GM21423 (cell line): Measurements from ENCODE around the gene CACNG8.
"Not testable (repeated sequence)": the region's sequence is repeated elsewhere in the genome, so short reads cannot be mapped to it uniquely, and the experiment has no call there.

Source experiments
- ATAC-seq: cut with Tn5 transposase; IDR thresholded peaks from one replicate; pipeline ENCODE4 v1.9.1; 2021; ENCODE audit warnings: mild to moderate bottlenecking, moderate library complexity; ENCODE audit not compliant: unreplicated experiment

The CACNG8 gene

GRCh38 chr19:54030895-54031586 is 68.3 kb downstream of the CACNG8 start:
- no peak for ATAC-seq

- ATAC-seq = no peak
These were observed 72.8 kb downstream of the CACNG8 start for GRCh38 chr19:54035215-54036178.

- not testable (repeated sequence) for ATAC-seq
These were observed 73.8 kb downstream of the CACNG8 start for GRCh38 chr19:54036542-54036941.
